NCI-H748 treated with DMSO at 0.1 percent for 48 hours (cell line): Measurements from ENCODE around the gene EPN3.

Source experiments
- DNase-seq: peaks from one replicate; lab custom pipeline; 2025; lab: John Stamatoyannopoulos, UW

EPN3 gene

GRCh38 chr17:50550661-50551432 is 18.3 kb downstream of the EPN3 start:
- no peak for DNase-seq

GRCh38 chr17:50551433-50551815 is 18.9 kb downstream of the EPN3 start:
- DNase-seq: no peak

- no peak for DNase-seq
Measured at GRCh38 chr17:50551884-50552283, 19.3 kb downstream of the EPN3 start.

- DNase-seq: no peak
Measured at GRCh38 chr17:50554201-50554600, 21.7 kb downstream of the EPN3 start.

GRCh38 chr17:50556803-50557202 is 24.3 kb downstream of the EPN3 start:
- no peak for DNase-seq

GRCh38 chr17:50557630-50558029 is 25.1 kb downstream of the EPN3 start:
- DNase-seq: no peak

- DNase-seq: no peak
Measured at GRCh38 chr17:50558091-50558490, 25.6 kb downstream of the EPN3 start.

GRCh38 chr17:50558581-50558940 is 26.0 kb downstream of the EPN3 start:
- no peak for DNase-seq

- no peak for DNase-seq
Measured at GRCh38 chr17:50558941-50559614, 26.5 kb downstream of the EPN3 start.

GRCh38 chr17:50559674-50560184 is 27.2 kb downstream of the EPN3 start:
- no peak for DNase-seq

- peak; percentile 70 for DNase-seq
Measured at GRCh38 chr17:50560185-50560824, 27.8 kb downstream of the EPN3 start, which contains the start of gene CACNA1G. Gene CACNA1G, plus strand, starts transcription at chr17:50560715. Its CDS starts 745 bp downstream, at chr17:50561460.

GRCh38 chr17:50560931-50561745 is 28.6 kb downstream of the EPN3 start:
- no peak for DNase-seq

GRCh38 chr17:50561746-50562141 is 29.2 kb downstream of the EPN3 start:
- no peak for DNase-seq

GRCh38 chr17:50562242-50563091 is 29.9 kb downstream of the EPN3 start:
- DNase-seq: no peak

GRCh38 chr17:50563092-50563511 is 30.6 kb downstream of the EPN3 start:
- no peak for DNase-seq

GRCh38 chr17:50564916-50565315 is 32.4 kb downstream of the EPN3 start:
- no peak for DNase-seq

GRCh38 chr17:50565402-50566350 is 33.1 kb downstream of the EPN3 start:
- DNase-seq: peak; percentile 35

GRCh38 chr17:50566886-50567285 is 34.4 kb downstream of the EPN3 start:
- no peak for DNase-seq

- no peak for DNase-seq
Measured at GRCh38 chr17:50568659-50569058, 36.1 kb downstream of the EPN3 start.

- DNase-seq: no peak
Measured at GRCh38 chr17:50569592-50569991, 37.1 kb downstream of the EPN3 start.
